Neural progenitor cell (in vitro differentiated cells): ENCODE results near the gene TMEM117.

Experiments
- EZH2 ChIP-seq: fragments of 200-600 bp; sonication (generic); IDR thresholded peaks from 2 replicates; pipeline ENCODE4 v1.6.1; 2017; ENCODE audit warnings: antibody characterized with exemption, mild to moderate bottlenecking, moderate library complexity
- EZH2phosphoT487 ChIP-seq: fragments of 200-600 bp; sonication (generic); IDR thresholded peaks from 2 replicates; pipeline ENCODE4 v1.6.1; 2017; ENCODE audit warnings: antibody characterized with exemption
- TF ChIP-seq, protein P1 (sequence below): fragments of 200-600 bp; sonication (generic); IDR thresholded peaks from 2 replicates; pipeline ENCODE4 v1.5.1; 2017; ENCODE audit warnings: antibody characterized with exemption, mild to moderate bottlenecking

DNA sequence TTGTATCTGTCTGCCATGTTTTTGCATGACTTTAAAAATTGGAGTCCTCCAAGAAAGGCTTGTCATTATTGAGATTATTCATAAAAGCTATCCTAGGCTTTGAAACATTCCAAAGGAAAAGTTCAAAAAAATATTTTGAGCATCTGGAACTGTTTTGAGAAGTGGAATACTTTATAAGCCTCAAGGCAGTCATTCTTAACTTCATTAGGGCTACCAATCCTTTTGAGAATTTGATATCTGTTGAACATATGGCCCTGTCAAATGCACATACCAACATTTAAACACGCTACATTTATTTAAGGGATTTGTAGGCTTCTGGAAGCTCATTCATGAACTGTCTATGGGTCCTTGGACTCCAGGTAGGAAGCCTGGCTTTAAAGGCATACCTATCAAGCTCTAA, 77.0 kb downstream of the TMEM117 start:
- TF ChIP-seq, protein P1, sequence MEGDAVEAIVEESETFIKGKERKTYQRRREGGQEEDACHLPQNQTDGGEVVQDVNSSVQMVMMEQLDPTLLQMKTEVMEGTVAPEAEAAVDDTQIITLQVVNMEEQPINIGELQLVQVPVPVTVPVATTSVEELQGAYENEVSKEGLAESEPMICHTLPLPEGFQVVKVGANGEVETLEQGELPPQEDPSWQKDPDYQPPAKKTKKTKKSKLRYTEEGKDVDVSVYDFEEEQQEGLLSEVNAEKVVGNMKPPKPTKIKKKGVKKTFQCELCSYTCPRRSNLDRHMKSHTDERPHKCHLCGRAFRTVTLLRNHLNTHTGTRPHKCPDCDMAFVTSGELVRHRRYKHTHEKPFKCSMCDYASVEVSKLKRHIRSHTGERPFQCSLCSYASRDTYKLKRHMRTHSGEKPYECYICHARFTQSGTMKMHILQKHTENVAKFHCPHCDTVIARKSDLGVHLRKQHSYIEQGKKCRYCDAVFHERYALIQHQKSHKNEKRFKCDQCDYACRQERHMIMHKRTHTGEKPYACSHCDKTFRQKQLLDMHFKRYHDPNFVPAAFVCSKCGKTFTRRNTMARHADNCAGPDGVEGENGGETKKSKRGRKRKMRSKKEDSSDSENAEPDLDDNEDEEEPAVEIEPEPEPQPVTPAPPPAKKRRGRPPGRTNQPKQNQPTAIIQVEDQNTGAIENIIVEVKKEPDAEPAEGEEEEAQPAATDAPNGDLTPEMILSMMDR = no peak
- TF ChIP-seq EZH2 (no peak), EZH2phosphoT487 (no peak)
